Activated CD4-positive, alpha-beta T cell treated with anti-CD3 and anti-CD28 coated beads, Interleukin-2, amount 50 U/mL, for 1 hour (primary cell): Measurements from ENCODE around the gene SNU13.
A peak's percentile ranks its signal among the peaks of the same experiment; 100 is the strongest.
"Not testable (repeated sequence)": the region's sequence is repeated elsewhere in the genome, so short reads cannot be mapped to it uniquely, and the experiment has no call there.

ENCODE experiments used
- DNase-seq: peaks from one replicate; pipeline ENCODE4 v3.0.0-alpha.2; 2020

SNU13 gene

GRCh38 chr22:41688365-41689211 is at the start of gene SNU13:
TSS of gene SNU13 (minus strand) at chr22:41688867. CDS start at chr22:41688796, 71 bp downstream.
- DNase-seq, result peak; percentile 90

- not testable (repeated sequence) for DNase-seq
Measured at GRCh38 chr22:41733241-41733640, 44.6 kb upstream of the SNU13 start.

- DNase-seq, result no peak
Measured at GRCh38 chr22:41732096-41732772, 43.6 kb upstream of the SNU13 start.

- no peak for DNase-seq
Measured at GRCh38 chr22:41731609-41732008, 42.9 kb upstream of the SNU13 start.

- no peak for DNase-seq
Measured at GRCh38 chr22:41725510-41726110, 36.9 kb upstream of the SNU13 start.

- DNase-seq, result no peak
Measured at GRCh38 chr22:41722496-41722895, 33.8 kb upstream of the SNU13 start.

GRCh38 chr22:41713004-41713403 is 24.3 kb upstream of the SNU13 start:
- no peak for DNase-seq

- no peak for DNase-seq
Measured at GRCh38 chr22:41709341-41709740, 20.7 kb upstream of the SNU13 start.

- no peak for DNase-seq
Measured at GRCh38 chr22:41702763-41703162, 14.1 kb upstream of the SNU13 start.

- no peak for DNase-seq
Measured at GRCh38 chr22:41700108-41700364, 11.4 kb upstream of the SNU13 start.

- DNase-seq, result peak; percentile 89
Measured at GRCh38 chr22:41699264-41700107, 10.8 kb upstream of the SNU13 start, which contains the start of gene MEI1. TSS of gene MEI1 (plus strand) at chr22:41699503. CDS start at chr22:41699539, 36 bp downstream.

GRCh38 chr22:41697126-41697775 is 8.6 kb upstream of the SNU13 start:
- peak; percentile 96 for DNase-seq

- no peak for DNase-seq
Measured at GRCh38 chr22:41696703-41697102, 8.0 kb upstream of the SNU13 start.

GRCh38 chr22:41695211-41695610 is 6.5 kb upstream of the SNU13 start:
- no peak for DNase-seq

- no peak for DNase-seq
Measured at GRCh38 chr22:41690476-41690875, 1.8 kb upstream of the SNU13 start.

- DNase-seq, result no peak
Measured at GRCh38 chr22:41687901-41688364, 734 bp downstream of the SNU13 start.

GRCh38 chr22:41686890-41687289 is 1.8 kb downstream of the SNU13 start:
- not testable (repeated sequence) for DNase-seq

GRCh38 chr22:41684194-41684593 is 4.5 kb downstream of the SNU13 start:
- DNase-seq, result no peak

- DNase-seq, result no peak
Measured at GRCh38 chr22:41683616-41684015, 5.1 kb downstream of the SNU13 start.

- DNase-seq, result no peak
Measured at GRCh38 chr22:41683052-41683451, 5.6 kb downstream of the SNU13 start.

GRCh38 chr22:41682033-41682807 is 6.4 kb downstream of the SNU13 start:
- peak; percentile 83 for DNase-seq

- DNase-seq, result peak; percentile 28
Measured at GRCh38 chr22:41681616-41682015, 7.1 kb downstream of the SNU13 start.
